SK-N-MC (cell line): ENCODE results near the gene SLC66A1.

ENCODE experiments used
- EZH2 ChIP-seq: fragments of 200-600 bp; sonication (generic); IDR thresholded peaks from one replicate; pipeline ENCODE4 v1.6.1; 2017; ENCODE audit warnings: antibody characterized with exemption
- POLR2AphosphoS5 ChIP-seq: IDR thresholded peaks from 2 replicates; pipeline ENCODE4 v1.6.1; 2012; ENCODE audit warnings: mild to moderate bottlenecking, low read depth, low read length, borderline replicate concordance

DNA sequence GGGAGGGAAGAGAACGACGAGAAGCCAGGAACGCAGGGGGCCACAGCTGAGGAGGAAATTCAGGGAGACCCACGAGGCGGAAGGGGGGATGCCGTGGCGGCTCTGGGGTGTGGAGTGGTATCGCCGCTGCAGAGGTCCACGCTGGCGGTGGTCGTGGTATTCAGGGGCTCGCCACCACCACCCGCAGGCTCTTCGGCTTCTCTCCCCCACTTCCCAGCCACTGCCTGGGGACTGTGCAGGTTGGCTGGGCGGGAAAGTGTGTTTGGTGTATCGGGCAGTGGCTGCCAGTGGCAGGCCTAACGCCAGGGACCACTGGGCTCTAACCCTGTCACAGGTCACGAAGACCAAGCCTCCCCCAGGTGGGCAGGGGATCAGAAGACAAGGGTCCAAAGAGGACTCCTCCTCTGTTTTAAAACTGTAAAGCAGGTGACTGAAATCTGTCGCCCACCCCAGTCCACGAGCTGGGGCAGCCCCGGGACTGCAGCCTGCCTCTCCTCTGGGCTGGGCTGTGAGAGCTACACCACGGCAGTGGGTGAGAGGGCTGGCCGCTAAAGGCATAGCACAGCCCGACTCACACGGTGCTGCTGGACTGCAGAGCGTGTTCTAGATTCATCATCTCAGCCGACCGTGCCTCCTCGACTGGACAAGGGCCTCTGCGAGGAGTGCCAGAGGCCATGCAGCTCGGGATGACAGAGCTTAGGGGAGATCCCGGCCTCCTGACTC, 30.9 kb downstream of the SLC66A1 start:
- no peak for TF ChIP-seq EZH2
- no peak for TF ChIP-seq POLR2AphosphoS5
